Natural killer cell (primary cell): ENCODE data around the gene HIRA. TPM values are rescaled to one million over a fixed set of nuclear protein-coding genes. Genes with fewer than 3 reads are reported as not detected.

ENCODE experiments used
- ATAC-seq, 3 donors: fragments of 150-1000 bp in 2 of 3; fragments of 200-7000 bp in 1 of 3; cut with Tn5 transposase; 1 replicate in 1 of 3; 2 replicates in 2 of 3; pipeline ENCODE4 v1.10.0; 2021; ENCODE audit warnings: mild to moderate bottlenecking in 2 of 3, moderate library complexity in 2 of 3
- DNase-seq, 2 donors: peaks; one replicate each; pipeline versions ENCODE4 v3.0.0 to v3.0.0-alpha.2; 2013 to 2021; ENCODE audit warnings: mixed read lengths in 1 of 2
- H3K27ac ChIP-seq: one replicate; pipeline ENCODE4 v1.5.1; 2013; ENCODE audit warnings: mild to moderate bottlenecking, low read length
- H3K27me3 ChIP-seq: one replicate; pipeline ENCODE4 v1.6.1; 2013; ENCODE audit warnings: low read length; ENCODE audit not compliant: control insufficient read depth, insufficient read depth
- H3K36me3 ChIP-seq: one replicate; pipeline ENCODE4 v1.6.1; 2013; ENCODE audit warnings: low read length; ENCODE audit not compliant: control insufficient read depth, insufficient read depth
- H3K4me1 ChIP-seq: one replicate; pipeline ENCODE4 v1.6.1; 2013; ENCODE audit warnings: low read length; ENCODE audit not compliant: control insufficient read depth, insufficient read depth
- H3K4me3 ChIP-seq: one replicate; pipeline ENCODE4 v1.5.1; 2013; ENCODE audit warnings: low read length
- H3K9me3 ChIP-seq: one replicate; pipeline ENCODE4 v1.6.1; 2013; ENCODE audit warnings: low read length; ENCODE audit not compliant: control insufficient read depth, insufficient read depth
- H3K27ac Mint-ChIP-seq, 2 donors: one replicate each; pipeline ENCODE4 v1.8.0; 2022; ENCODE audit warnings: mild to moderate bottlenecking in 2 of 2, mixed read lengths in 2 of 2, moderate library complexity in 1 of 2
- H3K27me3 Mint-ChIP-seq, 2 donors: one replicate each; pipeline ENCODE4 v1.8.0; 2022; ENCODE audit warnings: low read depth in 2 of 2, mixed read lengths in 2 of 2
- H3K36me3 Mint-ChIP-seq: one replicate; pipeline ENCODE4 v1.8.0; 2022; ENCODE audit warnings: mixed read lengths
- H3K4me1 Mint-ChIP-seq, 2 donors: one replicate each; pipeline ENCODE4 v1.8.0; 2022; ENCODE audit warnings: mixed read lengths in 2 of 2
- H3K4me3 Mint-ChIP-seq: one replicate; pipeline ENCODE4 v1.8.0; 2022; ENCODE audit warnings: mild to moderate bottlenecking, moderate library complexity, mixed read lengths
- H3K9me3 Mint-ChIP-seq, 2 donors: one replicate each; pipeline ENCODE4 v1.8.0; 2022; ENCODE audit warnings: mixed read lengths in 2 of 2
- CTCF ChIP-seq: fragments of 200-600 bp; IDR thresholded peaks from one replicate; pipeline ENCODE4 v1.8.0; 2022; ENCODE audit warnings: antibody characterized with exemption
- WGBS: methylation state at CpG from one replicate; pipeline ENCODE4 v1.1.7; 2013; ENCODE audit warnings: missing lambda C conversion rate; ENCODE audit not compliant: insufficient coverage; 5-methylcytosine and 5-hydroxymethylcytosine counted together
- intact Hi-C: fragments of 100-400 bp; cut with micrococcal nuclease; formaldehyde crosslinking; loops from one replicate; pipeline ENCODE4 v1.14.2; 2022
- total RNA-seq, 4 donors: library from RNA; stranded (reverse); fragments of 120-200 nt in 1 of 4; gene quantifications; one replicate each; pipeline versions ENCODE4 v1.2.3 to v1.2.4, GENCODE V29; 2013 to 2022

HIRA gene
- total RNA-seq, 3 donors from 2014 or later (not counting 1 experiment from before 2014, with no cell fraction given), result 49.6 to 75.9 (median 50.9) TPM

GRCh38 chr22:19463008-19463407, 31.5 kb upstream of the HIRA start:
- Mint-ChIP-seq H3K4me1 (no peaks in the 10 kb centered on the region), H3K36me3 (no peaks in the 10 kb centered on the region), H3K27me3 (no peaks in the 10 kb centered on the region), H3K4me3 (no peak overlapping the region), H3K9me3 (no peaks in the 10 kb centered on the region), H3K27ac (peak overlapping the region in 1 of 2 donors; percentile 5)
- intact Hi-C loops, result no loop called here
- no peak for TF ChIP-seq CTCF
- no peaks in the 10 kb centered on the region for H3K4me1 ChIP-seq
- WGBS, result no CpG with 5 or more reads among the region's 1 CpG
- no peaks in the 10 kb centered on the region for H3K27me3 ChIP-seq
- ATAC-seq (no peak), DNase-seq (no peak)
- H3K36me3 ChIP-seq, result peaks cover 60% of the 10 kb centered on the region
- H3K9me3 ChIP-seq, result no peaks in the 10 kb centered on the region
- H3K27ac ChIP-seq, result no peak overlapping the region
- no peak overlapping the region for H3K4me3 ChIP-seq

- no peak for ATAC-seq
- H3K9me3 Mint-ChIP-seq, result no peaks in the 10 kb centered on the region
- no peaks in the 10 kb centered on the region for H3K4me1 ChIP-seq
- no peak overlapping the region for H3K4me3 ChIP-seq
- DNase-seq, result no peak
- intact Hi-C loops, result no loop called here
- H3K4me1 Mint-ChIP-seq, result no peaks in the 10 kb centered on the region
- no peak overlapping the region for H3K4me3 Mint-ChIP-seq
- no peak overlapping the region for H3K27ac Mint-ChIP-seq
- TF ChIP-seq CTCF, result no peak
- H3K27me3 ChIP-seq, result no peaks in the 10 kb centered on the region
- WGBS, result no CpG with 5 or more reads among the region's 1 CpG
- no peaks in the 10 kb centered on the region for H3K27me3 Mint-ChIP-seq
- H3K36me3 ChIP-seq, result peaks cover 56% of the 10 kb centered on the region
- H3K36me3 Mint-ChIP-seq, result no peaks in the 10 kb centered on the region
- no peaks in the 10 kb centered on the region for H3K9me3 ChIP-seq
- H3K27ac ChIP-seq, result no peak overlapping the region
Observed at GRCh38 chr22:19461506-19461905, 30.0 kb upstream of the HIRA start.

GRCh38 chr22:19460036-19460435, 28.5 kb upstream of the HIRA start:
- Mint-ChIP-seq H3K36me3 (no peaks in the 10 kb centered on the region), H3K9me3 (no peaks in the 10 kb centered on the region), H3K4me3 (no peak overlapping the region), H3K27ac (no peak overlapping the region), H3K4me1 (no peaks in the 10 kb centered on the region), H3K27me3 (no peaks in the 10 kb centered on the region)
- Histone ChIP-seq H3K27me3 (no peaks in the 10 kb centered on the region), H3K36me3 (peaks cover 56% of the 10 kb centered on the region), H3K4me3 (no peak overlapping the region), H3K27ac (no peak overlapping the region), H3K9me3 (no peaks in the 10 kb centered on the region), H3K4me1 (no peaks in the 10 kb centered on the region)
- no peak for TF ChIP-seq CTCF
- intact Hi-C loops, result no loop called here
- DNase-seq (no peak), ATAC-seq (no peak)
- 100% methylated on average over 2 of the region's 2 CpGs for WGBS

- peaks cover 11% of the 10 kb centered on the region for H3K36me3 Mint-ChIP-seq
- DNase-seq (no peak), ATAC-seq (no peak)
- no peak overlapping the region for H3K27ac ChIP-seq
- H3K9me3 ChIP-seq, result no peaks in the 10 kb centered on the region
- no peak for TF ChIP-seq CTCF
- H3K27ac Mint-ChIP-seq, result no peak overlapping the region
- H3K9me3 Mint-ChIP-seq, result no peaks in the 10 kb centered on the region
- intact Hi-C loops, result no loop called here
- no peaks in the 10 kb centered on the region for H3K27me3 ChIP-seq
- no peaks in the 10 kb centered on the region for H3K27me3 Mint-ChIP-seq
- H3K4me3 ChIP-seq, result no peak overlapping the region
- H3K36me3 ChIP-seq, result peaks cover 53% of the 10 kb centered on the region
- 98% methylated on average over 8 of the region's 8 CpGs for WGBS
- no peaks in the 10 kb centered on the region for H3K4me1 ChIP-seq
- no peak overlapping the region for H3K4me3 Mint-ChIP-seq
- H3K4me1 Mint-ChIP-seq, result peaks cover 0 to 4% of the 10 kb centered on the region in 2 donors
Observed at GRCh38 chr22:19457828-19458428, 26.4 kb upstream of the HIRA start.
